HS-27A (cell line): ENCODE measurements around the gene FRMD4A.

ENCODE experiments used
- DNase-seq: peaks from one replicate; pipeline ENCODE4 v3.0.0-alpha.2; 2012; ENCODE audit warnings: low read depth, missing footprints

The FRMD4A gene

DNA sequence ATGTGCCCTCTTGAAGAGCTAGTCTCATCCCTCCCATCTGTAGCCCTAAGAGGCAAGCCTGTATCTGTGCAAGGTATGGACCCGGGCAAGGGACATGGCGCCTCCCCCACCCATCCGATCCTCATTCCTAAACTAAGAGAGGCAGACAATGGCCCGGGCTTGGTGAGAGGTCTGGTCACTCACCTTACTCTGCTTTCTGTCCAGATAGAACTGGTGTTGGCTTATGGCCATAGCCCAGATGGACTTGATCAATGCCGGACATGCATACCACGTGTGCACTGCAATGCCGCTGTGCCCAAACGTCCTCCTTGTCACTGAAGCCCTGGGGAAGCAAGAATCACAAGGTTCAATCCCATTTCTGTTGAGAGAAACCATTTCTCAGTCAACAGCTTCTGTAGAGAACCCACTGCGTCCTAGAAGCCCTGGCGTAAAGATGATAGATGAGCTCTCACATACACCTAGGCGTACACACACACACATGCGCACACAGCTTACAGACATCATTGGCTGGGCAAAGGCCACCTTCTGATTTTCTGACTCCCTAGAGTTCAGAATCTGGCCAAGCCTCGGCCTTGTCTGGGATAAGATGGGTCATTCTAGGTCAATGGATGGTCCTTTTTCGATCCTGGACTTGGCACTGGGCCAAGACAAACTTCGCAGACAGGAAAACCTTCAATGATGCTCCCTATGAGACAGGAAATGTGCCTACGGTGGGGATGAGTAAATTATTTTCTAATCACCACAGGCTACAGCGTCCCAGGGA lies 629.4 kb downstream of the FRMD4A start:
- no peak for DNase-seq

DNA sequence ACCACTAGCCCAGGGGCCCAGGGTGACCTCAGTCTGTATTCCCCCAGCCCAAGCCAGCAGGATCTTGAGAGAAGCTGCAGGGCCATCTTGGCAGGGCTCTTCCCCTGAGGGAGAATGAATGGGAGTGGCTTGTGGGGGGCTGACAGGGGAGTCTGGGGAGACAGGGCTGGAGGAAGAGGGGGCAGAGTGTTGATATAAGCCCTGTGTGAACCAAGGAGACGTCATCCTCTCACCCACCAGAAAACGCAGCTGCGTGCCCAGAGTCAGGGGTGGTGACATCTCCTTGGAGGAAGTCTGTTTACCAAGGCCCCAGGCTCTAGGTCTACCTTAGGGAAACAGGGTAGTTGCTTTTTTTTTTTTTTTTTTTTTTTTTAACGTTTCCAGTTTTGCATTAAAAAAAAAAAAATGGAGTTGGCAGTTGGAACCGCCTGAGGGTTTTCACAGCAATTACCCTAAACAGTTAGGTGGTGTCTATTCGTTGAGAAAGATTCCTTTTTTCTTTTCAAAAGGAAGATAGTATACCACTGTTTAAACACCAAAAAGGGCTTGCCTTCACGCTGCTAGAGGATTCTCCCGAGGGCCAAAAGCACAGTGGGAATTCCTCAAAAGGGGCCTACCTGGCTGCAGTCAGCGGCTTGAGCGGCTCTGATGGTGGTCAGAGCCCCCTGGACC lies 630.1 kb downstream of the FRMD4A start:
- DNase-seq, result no peak

DNA sequence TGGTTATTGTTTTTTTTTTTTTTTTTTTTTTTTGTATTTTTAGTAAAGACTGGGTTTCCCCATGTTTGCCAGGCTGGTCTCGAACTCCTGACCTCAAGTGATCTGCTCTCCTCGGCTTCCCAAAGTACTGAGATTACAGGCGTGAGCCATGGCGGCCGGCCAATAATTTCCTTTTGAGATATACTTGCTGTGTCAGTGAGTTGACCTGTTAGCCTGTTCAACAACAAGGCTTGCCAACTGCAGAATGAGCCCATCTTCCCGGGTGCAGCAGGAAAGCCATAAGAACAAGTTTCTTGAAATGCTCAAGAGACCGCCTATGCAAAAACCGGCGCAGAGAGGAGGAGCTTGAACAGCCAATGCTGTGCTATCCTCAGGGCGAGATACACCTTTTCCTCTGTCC lies 631.5 kb downstream of the FRMD4A start:
- DNase-seq, result no peak

DNA sequence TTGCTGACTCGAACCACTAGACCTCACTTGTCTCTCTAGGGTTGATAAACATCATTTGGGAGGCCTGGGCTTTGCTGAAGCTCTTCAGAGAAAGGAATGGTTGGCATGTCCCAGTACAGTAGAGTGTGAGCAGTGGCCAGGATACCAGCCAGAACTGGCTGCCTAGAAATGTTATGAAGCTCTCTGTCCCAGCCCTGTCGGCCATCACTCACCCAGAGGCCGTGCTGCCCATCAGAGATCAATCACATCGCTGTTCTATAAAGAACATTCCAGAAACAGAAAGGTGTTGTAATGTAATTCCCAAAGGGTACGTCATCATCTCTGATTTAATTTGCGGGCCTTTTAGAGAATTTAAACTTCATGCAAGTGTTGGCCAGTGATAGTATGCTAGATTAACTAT lies 632.5 kb downstream of the FRMD4A start:
- no peak for DNase-seq

DNA sequence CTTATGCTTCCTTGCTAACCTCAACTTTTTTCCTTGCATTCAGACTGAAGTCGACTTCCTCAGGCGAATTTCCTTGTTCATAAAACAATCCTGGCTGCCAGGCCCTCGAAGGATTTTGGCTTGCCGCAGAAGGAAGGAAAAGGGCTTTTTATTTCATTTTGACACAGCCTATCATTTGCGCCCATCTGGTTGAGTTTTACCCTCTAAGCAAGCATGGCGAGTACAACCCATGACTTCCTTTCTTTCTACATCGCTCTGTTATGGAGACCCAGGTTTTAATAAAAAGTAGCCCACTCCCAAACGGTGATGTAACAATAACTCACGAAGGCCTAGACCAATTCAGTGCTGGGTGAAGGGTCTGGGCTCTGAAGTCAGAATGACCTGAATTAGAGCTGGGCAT lies 634.7 kb downstream of the FRMD4A start:
- no peak for DNase-seq

DNA sequence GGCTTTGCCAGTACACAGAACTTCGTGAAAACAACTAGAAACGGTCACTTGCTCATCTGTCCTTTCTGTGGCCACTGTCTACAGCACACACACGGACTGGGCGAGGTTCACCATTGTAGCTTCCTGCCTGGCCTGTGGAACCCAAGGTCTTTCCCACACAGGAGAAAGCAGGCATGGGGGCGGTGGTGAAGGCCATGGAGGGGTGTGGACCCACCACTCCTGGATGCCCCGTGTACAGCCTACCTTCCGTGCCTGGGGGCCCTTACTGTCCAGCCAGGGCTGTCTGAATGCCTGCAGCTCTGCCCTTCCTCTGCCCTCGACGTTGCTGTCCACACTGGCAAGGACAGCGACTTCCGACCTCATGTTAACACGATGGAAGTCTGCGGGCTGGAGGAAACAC lies 635.1 kb downstream of the FRMD4A start:
- no peak for DNase-seq

DNA sequence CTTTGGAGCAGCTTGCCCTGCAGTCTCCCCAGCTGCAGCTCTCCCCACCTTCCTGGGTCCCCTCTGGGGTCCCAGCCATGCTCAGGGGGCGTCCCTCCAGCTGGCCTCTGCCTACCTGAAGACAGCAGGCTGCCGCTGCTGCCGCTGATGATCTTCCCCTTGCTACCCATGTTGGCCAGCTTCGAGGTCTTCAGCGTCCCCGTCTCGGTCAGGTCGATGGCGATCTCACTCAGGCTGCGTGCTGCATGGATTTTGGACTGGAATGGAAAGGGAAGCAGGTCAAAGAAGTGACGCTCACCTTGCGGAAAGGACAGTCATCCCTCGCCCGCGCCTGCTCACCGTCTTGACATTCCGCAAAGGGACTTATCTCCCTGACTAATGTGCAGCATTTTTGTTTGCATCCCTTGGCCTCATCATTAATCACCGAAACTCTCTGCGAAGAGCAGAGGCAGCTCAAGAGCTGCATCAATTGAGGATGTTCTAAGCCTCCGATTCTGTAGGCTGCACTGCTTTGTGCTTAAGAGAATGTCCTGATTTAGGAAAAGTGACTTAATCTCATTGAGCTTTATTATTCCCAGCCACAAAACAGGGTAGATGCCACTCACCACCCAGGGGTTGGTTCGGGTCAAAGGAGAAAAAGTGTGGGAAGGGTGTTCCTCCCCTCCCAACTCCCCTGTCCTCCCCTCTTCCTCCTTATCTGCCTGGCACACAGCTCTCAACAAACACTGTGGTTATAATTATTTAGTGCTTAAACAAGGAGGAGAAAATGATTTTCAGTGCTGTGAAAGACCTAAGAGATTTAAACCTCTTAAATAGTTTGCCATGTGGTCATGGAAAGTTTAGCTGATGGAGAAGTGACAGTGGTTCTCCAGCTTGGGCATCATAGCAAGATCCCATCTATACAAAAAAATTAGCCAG lies 636.7 kb downstream of the FRMD4A start:
- DNase-seq, result no peak

DNA sequence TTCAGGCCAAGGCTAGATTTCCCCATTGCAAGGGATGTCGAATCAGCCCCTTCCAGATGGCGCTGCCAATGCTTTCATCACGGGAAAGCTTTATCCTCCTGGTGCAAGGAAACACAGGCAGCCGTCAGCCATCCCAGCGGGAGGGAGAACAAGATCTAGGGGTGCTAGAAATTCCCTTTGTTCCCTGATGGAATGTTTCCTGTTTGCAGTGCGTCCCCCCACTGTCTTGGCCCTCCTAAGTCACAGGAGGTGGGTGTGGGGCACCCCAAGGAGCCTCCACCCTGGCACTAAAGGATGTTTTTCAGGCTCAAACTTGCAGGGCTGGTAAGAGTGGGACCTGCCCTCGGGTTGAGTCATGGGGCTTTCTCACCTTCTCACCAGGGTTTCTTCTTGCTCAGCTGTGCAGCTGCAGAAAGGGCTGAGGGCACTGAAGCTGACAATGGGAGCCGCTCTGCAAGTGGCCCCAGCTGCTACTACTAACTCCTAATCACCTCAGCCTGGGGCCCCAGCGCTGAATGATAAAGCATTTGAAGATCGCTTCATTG lies 640.4 kb downstream of the FRMD4A start:
- DNase-seq, result no peak

DNA sequence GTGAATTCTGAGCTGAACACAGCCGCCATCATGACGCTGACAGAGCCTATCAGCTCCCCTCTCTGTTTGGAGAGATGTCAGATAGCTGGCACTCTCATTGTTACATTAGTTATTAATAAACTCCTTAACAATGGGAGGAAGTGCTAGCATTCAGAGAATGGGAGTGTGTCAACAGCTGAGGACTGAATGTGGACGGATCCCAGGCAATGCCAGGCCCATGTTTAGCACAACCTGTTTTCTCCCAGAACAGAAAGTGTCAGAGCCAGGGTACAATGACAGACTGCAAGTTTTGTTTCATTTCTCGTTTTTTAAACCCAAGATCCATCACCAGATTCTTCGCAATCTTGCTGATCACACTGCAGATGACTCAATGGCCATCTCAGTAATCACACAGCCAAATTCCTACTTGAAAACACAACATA lies 644.4 kb downstream of the FRMD4A start:
- DNase-seq, result no peak

DNA sequence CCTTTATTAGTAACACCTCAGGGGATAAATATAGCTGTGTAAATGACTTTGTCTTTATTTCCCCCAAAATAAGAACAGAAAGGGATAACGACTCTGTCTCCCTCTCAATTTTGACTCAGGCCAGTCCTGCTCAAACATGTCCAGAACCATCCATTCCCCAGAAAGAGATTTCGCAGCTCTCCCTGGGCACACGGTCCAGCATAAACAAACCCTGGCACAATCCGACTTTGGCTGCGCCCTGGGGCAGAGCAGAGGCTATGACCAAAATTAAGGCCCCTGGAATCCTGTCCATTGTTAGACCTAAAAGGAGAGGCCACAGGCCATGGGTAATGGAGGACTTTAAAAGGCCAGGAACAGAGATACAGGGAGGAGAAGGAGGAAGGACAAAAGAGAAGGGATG lies 644.8 kb downstream of the FRMD4A start:
- DNase-seq, result no peak

DNA sequence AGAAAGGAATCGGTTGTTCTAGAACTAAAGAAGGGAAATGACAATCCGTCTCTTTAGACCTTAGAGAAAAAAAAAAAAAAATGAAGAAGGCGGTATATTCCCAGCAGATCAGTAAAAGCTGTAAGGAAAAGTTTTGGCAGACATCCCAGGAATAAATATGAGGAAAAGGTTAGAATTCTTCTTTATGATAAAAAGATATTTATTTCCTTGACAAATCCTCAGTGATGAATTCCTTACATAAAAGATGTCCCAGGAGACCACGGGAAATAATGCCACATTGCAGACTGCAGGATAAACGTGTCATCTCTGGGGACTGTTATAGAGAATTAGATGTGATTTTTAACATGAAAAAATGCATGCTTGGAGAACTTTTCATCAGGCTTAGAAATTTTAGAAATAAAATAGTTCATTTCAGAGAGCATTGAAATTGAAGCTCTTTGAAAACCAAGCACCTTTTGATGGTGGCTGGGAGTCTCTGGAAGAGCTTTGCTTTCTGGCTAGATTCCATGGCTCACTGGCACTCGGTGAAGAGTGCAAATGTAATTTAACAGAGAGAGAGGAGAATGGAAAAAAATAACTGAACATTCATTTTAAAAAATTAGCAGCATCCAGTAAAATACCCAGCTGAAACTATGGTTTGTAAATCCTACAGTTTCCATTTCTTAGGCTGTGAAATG lies 645.8 kb downstream of the FRMD4A start:
- DNase-seq, result no peak

DNA sequence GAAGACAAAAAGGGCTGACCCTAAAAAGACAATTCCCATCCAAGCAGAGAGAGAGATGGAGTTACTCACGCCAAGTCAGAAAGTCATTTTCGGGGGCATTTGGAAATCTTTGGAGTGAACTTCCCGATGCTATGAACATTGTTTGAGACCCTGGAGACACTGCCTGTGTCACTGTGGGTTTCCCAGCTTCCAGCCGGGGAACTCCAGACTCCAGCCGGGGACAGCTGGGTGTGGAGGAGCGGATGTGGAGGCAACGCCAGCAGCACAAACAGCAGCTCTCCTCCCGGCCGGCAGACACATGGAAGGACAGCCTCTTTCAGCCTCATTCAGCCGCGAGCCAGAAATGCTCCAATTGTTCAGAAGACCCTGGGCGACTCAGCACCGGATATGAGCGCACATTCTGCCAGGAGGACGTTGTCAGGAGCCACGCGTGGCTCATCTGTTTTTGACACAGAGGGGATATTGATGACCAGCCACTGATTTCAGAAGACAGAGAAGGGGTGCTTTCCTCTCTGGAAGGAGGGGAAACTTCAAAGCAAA lies 646.4 kb downstream of the FRMD4A start:
- DNase-seq, result no peak

DNA sequence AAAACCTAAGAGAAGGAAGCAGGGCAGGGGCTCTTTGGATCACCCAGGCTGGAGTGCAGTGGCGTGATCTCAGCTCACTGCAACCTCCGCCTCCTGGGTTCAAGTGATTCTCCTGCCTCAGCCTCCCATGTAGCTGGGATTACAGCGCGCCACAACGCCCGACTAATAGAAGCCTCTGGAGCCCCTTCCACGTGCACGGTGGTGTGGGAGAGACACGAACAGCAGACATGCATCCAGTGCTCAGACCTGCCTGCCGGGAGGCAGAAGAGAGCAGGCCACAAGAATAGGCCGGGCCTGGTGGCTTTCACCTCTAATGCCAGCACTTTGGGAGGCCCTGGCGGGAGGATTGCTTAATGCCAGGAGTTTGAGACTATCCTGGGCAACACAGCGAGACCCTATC lies 647.7 kb downstream of the FRMD4A start:
- no peak for DNase-seq

DNA sequence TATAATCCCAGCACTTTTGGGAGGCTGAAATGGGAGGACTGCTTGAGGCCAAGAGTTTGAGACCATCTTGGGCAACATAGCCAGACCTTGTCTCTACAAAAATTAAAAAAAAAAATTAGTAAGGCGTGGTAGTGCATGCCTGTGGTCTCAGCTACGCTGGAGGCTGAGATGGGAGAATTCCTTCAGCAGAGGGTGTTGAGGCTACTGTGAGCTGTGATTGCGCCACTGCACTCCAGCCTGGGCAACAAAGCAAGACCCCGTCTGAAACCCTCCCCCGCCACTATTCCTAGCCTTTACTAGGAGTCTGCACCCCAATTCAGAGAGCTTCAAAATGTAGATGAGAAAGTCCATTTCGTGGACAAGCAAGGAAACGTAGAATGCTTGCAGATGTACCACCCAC lies 648.8 kb downstream of the FRMD4A start:
- DNase-seq, result no peak

DNA sequence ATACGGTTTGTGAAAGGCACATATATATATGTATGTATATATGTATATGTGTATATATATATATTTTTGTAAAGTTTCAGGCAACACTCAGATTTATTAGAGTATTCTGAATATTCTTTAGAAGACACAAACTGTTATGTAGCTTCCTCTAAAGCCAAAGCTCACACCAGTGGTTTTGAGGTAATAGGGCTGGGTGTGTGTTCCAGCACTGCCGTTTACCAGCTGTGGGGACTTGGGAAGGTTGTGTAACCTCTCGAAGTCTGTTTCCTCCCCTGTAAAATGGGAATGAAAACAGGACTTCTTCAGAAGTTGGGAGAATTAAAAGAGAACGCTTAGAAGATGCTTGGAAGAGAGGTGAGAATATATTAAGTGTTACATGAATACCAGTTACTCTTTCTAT lies 649.2 kb downstream of the FRMD4A start:
- DNase-seq, result no peak

DNA sequence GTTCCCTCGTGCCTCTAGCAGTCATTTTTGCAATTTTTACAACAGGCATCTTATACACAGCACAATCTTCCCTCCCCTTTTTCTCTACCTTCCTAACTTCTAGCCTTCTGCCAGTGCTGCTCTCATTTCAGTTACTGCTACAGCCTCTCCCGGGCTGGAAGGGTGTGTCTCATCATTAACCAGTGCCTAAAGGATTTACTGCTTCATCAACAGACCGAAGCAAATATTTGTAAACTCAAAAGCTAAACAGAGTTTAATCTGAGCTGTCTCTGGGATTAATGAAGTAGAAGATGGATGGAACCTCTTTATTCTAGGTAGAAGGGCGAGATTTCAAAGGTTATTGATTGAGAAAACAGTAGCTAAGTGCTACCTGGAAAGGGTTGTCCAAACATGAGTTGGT lies 649.6 kb downstream of the FRMD4A start:
- DNase-seq, result no peak

DNA sequence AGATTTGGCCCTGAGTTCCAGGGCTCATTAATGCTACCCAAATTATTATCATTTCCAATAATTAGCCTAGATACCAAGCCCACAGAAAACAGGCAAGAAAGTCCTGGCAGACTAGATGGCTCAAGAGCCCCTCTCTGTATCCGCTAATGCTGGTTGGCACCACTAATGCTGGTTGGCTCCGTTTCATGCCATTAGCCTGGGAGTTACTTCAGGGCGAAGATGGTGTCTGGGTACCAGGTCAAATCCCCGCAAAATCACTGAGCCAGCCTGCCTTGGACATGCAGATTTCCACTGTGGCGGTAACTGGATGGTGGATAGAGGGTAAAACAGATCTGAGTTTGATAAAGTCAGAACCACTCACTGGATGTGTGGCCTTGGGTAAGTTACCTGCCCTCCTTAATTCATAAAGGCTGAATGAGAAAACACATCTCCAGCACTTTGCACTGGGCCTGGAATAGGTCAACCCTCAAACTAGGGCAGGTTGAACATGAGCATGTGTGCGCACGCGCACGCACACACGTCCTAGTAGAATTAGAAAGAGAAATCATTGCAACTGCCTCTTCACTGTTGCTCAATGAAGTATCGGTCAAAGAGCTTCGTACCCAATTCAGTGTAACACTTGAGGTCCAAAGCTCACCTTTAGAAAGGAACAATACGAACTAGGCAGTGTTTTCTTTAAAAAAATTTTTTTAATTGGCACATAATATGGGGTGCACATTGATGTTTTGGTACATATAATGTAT lies 652.5 kb downstream of the FRMD4A start:
- no peak for DNase-seq

DNA sequence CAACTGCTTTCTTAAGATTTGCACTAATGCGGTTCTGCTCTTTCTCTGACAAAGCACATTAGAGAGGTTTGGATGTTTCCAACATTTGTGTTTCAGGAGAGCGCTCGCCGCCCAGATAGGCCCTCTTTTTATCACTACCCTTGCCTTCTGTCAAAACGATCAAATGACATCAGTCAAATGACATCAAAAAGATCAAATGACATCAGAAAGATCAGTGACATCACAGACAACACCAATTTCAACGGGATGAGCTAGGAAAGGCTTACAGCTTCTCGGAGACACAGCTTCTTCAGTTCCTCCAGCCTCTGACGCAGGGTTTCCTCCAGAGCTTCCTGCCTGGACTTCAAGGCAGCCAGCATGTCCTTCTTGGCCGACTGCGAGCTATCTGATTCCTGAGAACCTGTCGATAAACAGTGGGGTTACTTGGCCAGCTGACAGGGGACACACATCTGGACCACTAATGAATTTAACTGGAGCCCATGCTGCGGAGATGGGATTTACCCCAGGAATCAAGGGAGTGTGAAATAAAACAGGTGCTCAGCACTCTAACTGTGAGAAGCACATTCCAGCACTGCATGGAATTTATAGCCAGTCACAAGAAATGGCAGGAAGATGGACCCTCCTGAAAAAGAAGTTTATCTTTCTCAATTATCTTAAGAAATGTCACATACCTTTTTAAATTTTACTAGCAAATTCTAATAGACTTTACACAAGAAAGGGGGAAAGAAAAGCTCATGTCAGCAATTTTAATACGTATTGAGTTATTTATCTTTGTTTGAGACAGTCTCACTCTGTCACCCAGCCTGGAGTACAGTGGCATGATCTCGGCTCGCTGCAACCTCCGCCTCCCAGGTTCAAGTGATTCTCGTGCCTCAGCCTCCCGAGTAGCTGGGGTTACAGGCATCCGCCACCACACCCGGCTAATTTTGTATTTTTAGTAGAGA lies 655.8 kb downstream of the FRMD4A start:
- DNase-seq, result no peak

DNA sequence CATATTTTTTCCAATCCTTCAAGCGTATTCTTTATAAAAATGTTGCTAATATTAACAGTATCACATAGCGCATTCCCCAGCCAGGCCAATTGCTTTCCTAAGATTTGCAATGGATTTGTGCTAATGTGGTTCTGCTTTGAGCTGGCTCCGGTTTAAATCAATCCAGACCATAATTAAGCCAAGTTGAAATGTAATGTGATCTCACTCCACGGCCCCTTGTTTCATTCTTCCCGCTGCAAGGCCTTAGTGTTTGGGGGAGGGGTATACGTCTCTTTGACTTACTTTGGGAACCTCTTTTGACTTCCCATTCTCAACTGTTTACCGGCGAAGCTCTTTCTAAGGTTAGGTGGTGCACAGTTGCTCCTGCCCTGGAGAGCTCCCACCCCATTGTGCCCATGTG lies 657.6 kb downstream of the FRMD4A start:
- DNase-seq, result no peak

DNA sequence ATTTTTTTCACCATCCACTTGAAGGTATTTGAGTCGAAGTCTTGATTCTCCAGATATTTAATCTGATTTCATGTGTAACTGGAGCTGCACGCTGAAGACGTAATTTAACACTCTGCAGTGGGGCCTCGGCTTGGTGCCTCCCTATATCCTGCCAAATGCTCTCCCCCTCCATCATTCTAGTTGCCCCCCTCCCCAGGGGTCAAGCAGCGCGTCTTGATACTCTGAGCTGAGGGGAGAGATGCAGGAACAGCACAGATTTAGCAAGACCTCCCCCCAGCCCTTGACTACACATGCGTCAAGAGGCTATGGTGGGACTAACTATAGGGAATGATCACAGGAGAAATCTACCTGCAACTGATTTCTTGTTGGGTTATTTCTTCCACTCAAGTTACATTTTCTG lies 658.2 kb downstream of the FRMD4A start:
- no peak for DNase-seq
